Memory B cell (primary cell): ENCODE measurements around the gene CRIP1.

Source experiments
- ATAC-seq: fragments of 150-1000 bp; cut with Tn5 transposase; 2 replicates; pipeline ENCODE4 v1.10.0; 2021; ENCODE audit warnings: low read depth, mild to moderate bottlenecking, moderate library complexity
- DNase-seq, 2 donors: peaks; one replicate each; pipeline ENCODE4 v3.0.0; 2022; ENCODE audit warnings: low spot score in 2 of 2
- H3K27ac Mint-ChIP-seq: one replicate; pipeline ENCODE4 v1.8.0; 2022; ENCODE audit warnings: mild to moderate bottlenecking, moderate library complexity, mixed read lengths
- H3K27me3 Mint-ChIP-seq: one replicate; pipeline ENCODE4 v1.8.0; 2022; ENCODE audit warnings: mixed read lengths
- H3K36me3 Mint-ChIP-seq: one replicate; pipeline ENCODE4 v1.8.0; 2022; ENCODE audit warnings: mild to moderate bottlenecking, mixed read lengths
- H3K4me1 Mint-ChIP-seq: one replicate; pipeline ENCODE4 v1.8.0; 2022; ENCODE audit warnings: mixed read lengths
- H3K4me3 Mint-ChIP-seq: one replicate; pipeline ENCODE4 v1.8.0; 2022; ENCODE audit warnings: mild to moderate bottlenecking, moderate library complexity, mixed read lengths
- H3K9me3 Mint-ChIP-seq: one replicate; pipeline ENCODE4 v1.8.0; 2022; ENCODE audit warnings: mixed read lengths

CRIP1 gene

DNA sequence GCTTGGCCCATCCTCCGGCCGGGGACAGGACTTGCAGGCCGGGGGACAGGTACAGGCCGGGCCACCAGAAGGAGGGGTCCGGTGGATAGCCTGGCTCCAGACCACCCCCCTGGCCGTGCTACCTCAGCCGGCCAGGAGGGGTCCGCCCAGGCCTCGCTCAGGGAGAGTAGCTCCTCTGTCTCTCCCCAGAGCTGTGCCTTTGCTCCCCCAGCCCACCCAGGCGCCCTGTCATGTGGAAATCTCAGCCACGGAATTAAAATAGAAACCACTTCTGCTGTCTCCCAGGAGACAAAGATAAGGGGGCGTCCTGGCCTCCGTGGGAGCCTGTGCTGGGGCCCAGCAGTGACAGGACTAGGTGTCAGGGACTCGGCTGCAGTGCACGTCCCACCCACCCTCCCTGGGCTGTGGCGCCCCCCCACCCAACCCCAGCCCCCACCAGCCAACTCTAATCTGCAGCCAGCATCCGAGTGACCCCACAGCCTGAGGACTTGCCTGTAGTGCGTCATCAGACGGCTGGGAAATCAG lies 15.3 kb upstream of the CRIP1 start:
- Mint-ChIP-seq H3K4me3 (no peak overlapping the region), H3K36me3 (peaks cover 1% of the 10 kb centered on the region), H3K27ac (no peak overlapping the region), H3K27me3 (no peaks in the 10 kb centered on the region), H3K4me1 (peaks cover 5% of the 10 kb centered on the region), H3K9me3 (no peaks in the 10 kb centered on the region)
- ATAC-seq (no peak), DNase-seq (no peak)

DNA sequence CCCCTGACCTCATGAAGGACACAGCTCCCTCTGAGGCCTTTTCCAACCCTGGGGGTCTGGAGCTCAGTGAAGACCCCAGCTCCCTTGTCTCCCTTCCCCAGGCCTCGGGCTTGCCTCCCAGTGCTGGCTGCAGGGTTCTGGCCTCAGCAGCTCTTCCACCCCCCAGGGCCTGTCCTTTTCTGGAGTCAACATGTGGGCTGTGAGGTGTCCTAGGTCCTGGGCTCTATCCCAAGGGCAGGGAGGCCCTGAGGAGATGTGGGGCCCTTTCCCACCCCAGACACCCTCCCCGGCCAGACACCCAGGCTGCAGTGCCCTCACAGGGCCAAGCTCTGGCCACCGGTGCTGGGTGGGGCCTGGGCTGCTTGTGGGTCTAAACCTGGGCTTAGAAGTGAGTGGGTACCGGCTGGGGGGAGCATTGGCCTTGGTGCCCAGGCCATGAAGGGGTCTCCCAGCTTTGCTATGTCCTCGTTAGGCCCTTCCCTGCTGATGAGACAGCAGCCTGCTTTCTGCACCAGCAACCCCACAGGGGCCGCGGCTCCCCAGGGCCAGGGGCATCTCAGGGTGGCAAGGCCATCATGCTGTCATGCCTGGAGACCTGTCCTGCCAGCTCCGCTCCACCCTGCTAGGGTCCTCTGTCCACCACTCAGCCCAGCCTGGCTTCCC lies 14.7 kb upstream of the CRIP1 start:
- ATAC-seq (no peak), DNase-seq (no peak)
- Mint-ChIP-seq H3K4me3 (no peak overlapping the region), H3K27me3 (no peaks in the 10 kb centered on the region), H3K27ac (no peak overlapping the region), H3K36me3 (peaks cover 1% of the 10 kb centered on the region), H3K4me1 (peaks cover 5% of the 10 kb centered on the region), H3K9me3 (no peaks in the 10 kb centered on the region)

DNA sequence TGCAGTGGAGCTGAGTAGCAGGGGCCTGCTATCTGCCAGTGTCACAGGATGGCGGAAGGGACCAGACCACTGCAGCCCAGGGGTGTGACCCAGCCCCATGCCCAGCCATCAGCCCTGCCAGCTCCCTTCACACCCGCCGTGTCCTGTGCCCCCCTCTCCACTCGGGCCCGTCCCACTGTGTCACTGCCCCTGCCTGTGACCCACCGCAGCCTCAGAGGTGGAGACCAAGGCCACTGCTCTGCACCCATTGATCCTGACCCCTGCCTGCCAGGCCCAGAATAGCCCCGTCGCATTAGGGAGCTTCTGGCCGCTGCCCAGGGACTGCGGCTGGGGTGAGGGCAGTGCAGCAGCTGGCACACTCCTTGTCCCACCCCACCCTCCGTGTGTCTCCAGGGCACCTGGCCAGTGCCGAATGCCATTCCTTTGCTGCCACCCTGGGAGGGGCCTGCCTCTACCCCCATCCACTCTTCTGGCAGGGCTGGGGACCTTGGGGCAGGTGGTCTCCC lies 14.1 kb upstream of the CRIP1 start:
- Mint-ChIP-seq H3K4me3 (no peak overlapping the region), H3K36me3 (peaks cover 5% of the 10 kb centered on the region), H3K27ac (no peak overlapping the region), H3K9me3 (peaks cover 3% of the 10 kb centered on the region), H3K27me3 (no peaks in the 10 kb centered on the region), H3K4me1 (peaks cover 11% of the 10 kb centered on the region)
- DNase-seq (no peak), ATAC-seq (no peak)

DNA sequence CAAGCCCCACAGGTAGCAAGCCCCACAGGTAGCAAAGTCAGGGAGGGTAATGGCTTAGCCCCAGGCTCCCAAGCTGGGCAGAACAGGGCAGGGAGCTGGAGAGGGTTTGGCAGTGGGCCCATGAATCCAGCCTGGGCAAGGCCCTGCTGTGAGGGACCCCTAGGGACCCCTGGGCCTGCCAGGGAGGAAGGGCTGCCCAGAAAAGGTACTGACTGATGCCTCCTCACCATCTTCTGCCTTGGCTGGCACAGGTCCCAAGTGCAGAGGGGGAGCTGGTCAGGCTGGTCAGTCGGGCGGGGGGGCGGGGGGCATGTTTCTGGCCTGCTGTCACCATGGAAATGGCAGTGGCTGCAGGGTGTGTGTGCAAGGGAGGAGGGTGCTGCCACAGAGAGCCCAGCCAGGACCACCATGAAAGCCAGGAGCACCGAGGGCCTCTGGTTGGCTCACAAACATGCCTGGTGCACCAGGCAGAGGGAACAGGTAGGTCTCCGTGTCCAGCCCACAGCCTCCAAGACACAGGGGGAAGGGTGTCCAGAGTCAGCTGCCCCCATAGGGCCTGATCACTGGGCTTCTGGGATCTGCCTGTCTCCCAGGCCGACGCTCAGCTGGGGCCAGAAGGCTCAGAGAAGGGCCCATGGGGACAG lies 13.5 kb upstream of the CRIP1 start:
- DNase-seq (no peak), ATAC-seq (no peak)
- Mint-ChIP-seq H3K4me3 (peak overlapping the region; percentile 85), H3K27me3 (no peaks in the 10 kb centered on the region), H3K27ac (no peak overlapping the region), H3K36me3 (peaks cover 5% of the 10 kb centered on the region), H3K4me1 (peaks cover 13% of the 10 kb centered on the region), H3K9me3 (peaks cover 3% of the 10 kb centered on the region)

- ATAC-seq = peak; percentile 45
- H3K27ac Mint-ChIP-seq = peak overlapping the region; percentile 68
- H3K4me3 Mint-ChIP-seq = peak overlapping the region; percentile 85
- H3K27me3 Mint-ChIP-seq = no peaks in the 10 kb centered on the region
- peak; percentile 47 to 63 for DNase-seq
- H3K9me3 Mint-ChIP-seq = peaks cover 3% of the 10 kb centered on the region
- H3K4me1 Mint-ChIP-seq = peaks cover 13% of the 10 kb centered on the region
- H3K36me3 Mint-ChIP-seq = peaks cover 5% of the 10 kb centered on the region
These were observed 12.8 kb upstream of the CRIP1 start for GRCh38 chr14:105473677-105474482.

GRCh38 chr14:105474483-105475268 lies 12.0 kb upstream of the CRIP1 start, which contains the start of gene CRIP2:
TSS of gene CRIP2 (plus strand) at chr14:105474821. CDS start at chr14:105474863, 42 bp downstream.
- Mint-ChIP-seq H3K9me3 (peaks cover 3% of the 10 kb centered on the region), H3K4me3 (peak within 1 kb of the TSS; percentile 85), H3K27ac (peak within 1 kb of the TSS; percentile 68), H3K4me1 (peaks cover 14% of the 10 kb centered on the region), H3K36me3 (peaks cover 5% of the 10 kb centered on the region), H3K27me3 (no peaks in the 10 kb centered on the region)
- ATAC-seq (peak; percentile 33), DNase-seq (peak; percentile 44 to 46)

- H3K36me3 Mint-ChIP-seq = peaks cover 6% of the 10 kb centered on the region
- H3K27ac Mint-ChIP-seq = no peak overlapping the region
- peaks cover 3% of the 10 kb centered on the region for H3K9me3 Mint-ChIP-seq
- no peaks in the 10 kb centered on the region for H3K27me3 Mint-ChIP-seq
- no peak for DNase-seq
- peak overlapping the region; percentile 50 for H3K4me3 Mint-ChIP-seq
- ATAC-seq = no peak
- H3K4me1 Mint-ChIP-seq = peaks cover 22% of the 10 kb centered on the region
These were observed 11.2 kb upstream of the CRIP1 start for GRCh38 chr14:105475269-105476096.

DNA sequence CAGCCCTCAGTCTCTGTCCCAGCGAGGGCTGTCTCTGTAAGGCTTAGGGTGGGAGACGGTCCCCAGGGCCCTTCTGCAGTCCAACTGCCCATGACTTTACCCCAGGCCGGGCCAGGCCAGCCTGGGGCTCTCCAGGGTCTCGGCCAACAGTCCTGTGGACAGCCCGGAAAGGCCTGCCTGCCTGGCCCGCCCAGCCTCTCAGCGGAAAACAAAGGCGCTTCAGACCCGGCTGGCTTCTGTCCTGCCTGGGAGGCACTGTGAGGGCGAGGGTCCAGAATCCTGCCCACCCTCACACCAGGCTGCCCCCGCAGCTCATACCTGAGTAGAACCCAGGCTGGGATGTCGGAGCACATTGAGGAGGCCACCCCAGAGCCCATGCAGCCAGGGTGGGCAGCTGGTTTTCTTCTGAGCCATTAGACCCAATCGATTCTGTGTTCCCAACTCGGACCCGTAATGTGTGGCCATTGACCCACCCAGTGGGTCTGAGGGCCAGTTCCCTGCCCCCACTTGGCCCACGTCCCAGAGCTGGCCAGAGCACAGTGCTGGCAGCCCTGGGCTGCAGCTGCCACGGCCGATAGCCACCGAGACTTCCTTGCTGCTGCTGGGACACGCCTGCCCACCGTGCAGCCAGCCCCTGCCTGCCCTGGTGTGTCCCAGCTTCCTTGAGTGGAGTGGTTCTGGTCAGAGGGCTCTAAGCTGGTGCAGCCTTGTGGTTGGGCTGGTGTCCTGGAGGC lies 10.4 kb upstream of the CRIP1 start:
- Mint-ChIP-seq H3K4me3 (peak overlapping the region; percentile 50), H3K9me3 (peaks cover 3% of the 10 kb centered on the region), H3K27ac (no peak overlapping the region), H3K4me1 (peaks cover 30% of the 10 kb centered on the region), H3K36me3 (peaks cover 6% of the 10 kb centered on the region), H3K27me3 (no peaks in the 10 kb centered on the region)
- ATAC-seq = no peak
- no peak for DNase-seq

GRCh38 chr14:105476831-105477659 lies 9.6 kb upstream of the CRIP1 start:
- H3K27ac Mint-ChIP-seq = peak overlapping the region; percentile 94
- peaks cover 3% of the 10 kb centered on the region for H3K9me3 Mint-ChIP-seq
- peaks cover 6% of the 10 kb centered on the region for H3K36me3 Mint-ChIP-seq
- H3K27me3 Mint-ChIP-seq = no peaks in the 10 kb centered on the region
- DNase-seq (no peak), ATAC-seq (no peak)
- H3K4me3 Mint-ChIP-seq = peak overlapping the region; percentile 54
- H3K4me1 Mint-ChIP-seq = peaks cover 30% of the 10 kb centered on the region

DNA sequence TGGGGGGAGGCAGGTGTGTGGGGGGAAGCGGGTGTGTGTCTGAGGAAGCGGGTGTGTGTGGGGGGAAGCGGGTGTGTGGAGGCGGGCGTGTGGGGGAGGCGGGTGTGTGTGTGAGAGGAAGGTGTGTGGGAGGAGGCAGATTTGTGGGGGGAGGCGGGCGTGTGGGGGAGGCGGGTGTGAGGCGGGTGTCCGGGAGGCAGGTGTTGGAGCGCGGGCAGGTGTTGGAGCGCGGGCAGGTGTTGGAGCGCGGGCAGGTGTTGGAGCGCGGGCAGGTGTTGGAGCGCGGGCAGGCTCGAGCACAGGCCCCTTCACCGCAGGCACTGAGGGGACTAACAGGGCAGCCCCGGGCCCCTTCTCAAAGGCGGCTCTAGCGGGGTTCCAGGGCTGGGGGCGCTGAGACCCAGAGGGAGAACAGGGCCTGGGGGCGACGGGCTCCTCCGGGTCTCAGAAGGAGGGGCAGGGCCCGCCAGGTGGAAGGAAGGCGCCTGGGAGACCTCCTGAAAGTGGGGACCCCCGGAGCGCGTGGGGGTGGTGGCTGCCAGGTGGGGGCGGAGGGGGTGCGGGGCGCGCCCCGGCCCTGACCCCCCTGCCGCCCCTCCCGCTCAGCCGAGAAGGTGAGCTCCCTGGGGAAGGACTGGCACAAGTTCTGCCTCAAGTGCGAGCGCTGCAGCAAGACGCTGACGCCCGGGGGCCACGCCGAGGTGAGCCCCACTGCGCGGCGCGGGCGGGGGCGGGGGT lies 8.9 kb upstream of the CRIP1 start:
- Mint-ChIP-seq H3K36me3 (peaks cover 6% of the 10 kb centered on the region), H3K27me3 (no peaks in the 10 kb centered on the region), H3K4me1 (peaks cover 37% of the 10 kb centered on the region), H3K9me3 (peaks cover 3% of the 10 kb centered on the region), H3K4me3 (peak overlapping the region; percentile 54), H3K27ac (peak overlapping the region; percentile 94)
- DNase-seq (peak in 1 of 2 donors; percentile 71), ATAC-seq (peak; percentile 23)
